Endothelial cell of umbilical vein (primary cell): ENCODE results near the gene ACOX1. TPM values are rescaled to one million over a fixed set of nuclear protein-coding genes. Genes with fewer than 3 reads are reported as not detected.

Experiments used
- BruUV-seq: library from RNA; stranded (reverse); fragments of 400-500 nt; replicated peaks from 2 replicates; lab custom pipeline; 2021; lab: Mats Ljungman, UMichigan
- CTCF ChIA-PET: fragments of 300-600, 350-600 bp; sonication (Branson Sonifier 250); formaldehyde crosslinking; loops from one replicate; lab custom pipeline; 2021; ENCODE audit warnings: antibody characterized with exemption, inconsistent platforms; lab: Charles Lee
- POLR2A ChIA-PET: fragments of 300-600, 350-600 bp; sonication (Branson Sonifier 250); formaldehyde crosslinking; loops from one replicate; lab custom pipeline; 2021; ENCODE audit warnings: antibody characterized with exemption, inconsistent platforms; lab: Charles Lee
- DNase-seq: peaks from one replicate; pipeline ENCODE4 v3.0.0-alpha.2; 2011; ENCODE audit warnings: low read depth, low spot score
- FAIRE-seq: peaks from 2 replicates; lab custom pipeline; 2011; peaks lifted over from hg19 to GRCh38; lab: Jason Lieb, UNC
- H2AFZ ChIP-seq: 2 replicates; pipeline ENCODE4 v1.6.0; 2012; ENCODE audit warnings: low read depth, low read length, control low read depth, inconsistent platforms
- H3K27ac ChIP-seq: 2 replicates; pipeline ENCODE4 v1.5.1; 2011; ENCODE audit warnings: low read depth, mild to moderate bottlenecking, control low read depth, low read length, moderate library complexity; ENCODE audit not compliant: insufficient read depth
- H3K27me3 ChIP-seq, 2 experiments: 2 replicates each; pipeline versions ENCODE4 v1.6.0 to v1.6.1; 2011; ENCODE audit warnings: low read length in 2 of 2, mixed read lengths in 1 of 2; ENCODE audit not compliant: control insufficient read depth in 2 of 2, insufficient read depth in 2 of 2
- H3K36me3 ChIP-seq, 2 experiments: 2 replicates in 1 of 2; 3 replicates in 1 of 2; pipeline ENCODE4 v1.5.1; 2011; ENCODE audit warnings: low read length in 2 of 2, mild to moderate bottlenecking in 1 of 2, moderate library complexity in 1 of 2; ENCODE audit not compliant: control insufficient read depth in 2 of 2, insufficient read depth in 2 of 2; ENCODE audit errors: extremely low read depth in 1 of 2
- H3K4me1 ChIP-seq: 3 replicates; pipeline ENCODE4 v1.5.1; 2011; ENCODE audit warnings: mild to moderate bottlenecking, low read length; ENCODE audit not compliant: control insufficient read depth, insufficient read depth; ENCODE audit errors: extremely low read depth
- H3K4me2 ChIP-seq: 2 replicates; pipeline ENCODE4 v1.6.1; 2011; ENCODE audit warnings: low read length, control low read depth, mixed read lengths; ENCODE audit not compliant: insufficient read depth
- H3K4me3 ChIP-seq, 3 experiments: fragments of 200-600 bp in 1 of 3; sonication (generic), shearing (Covaris generic) in 1 of 3; replicated peaks in 1 of 3; 2 replicates each; pipeline ENCODE4 v1.5.1; 2011 to 2016; ENCODE audit warnings: control low read depth in 3 of 3, low read length in 3 of 3, mild to moderate bottlenecking in 2 of 3, inconsistent platforms in 1 of 3, low read depth in 1 of 3, moderate library complexity in 1 of 3; ENCODE audit not compliant: insufficient read depth in 1 of 3
- H3K79me2 ChIP-seq: 2 replicates; pipeline ENCODE4 v1.6.0; 2012; ENCODE audit warnings: low read length, inconsistent platforms; ENCODE audit not compliant: control insufficient read depth, insufficient read depth
- H3K9ac ChIP-seq: replicated peaks from 2 replicates; pipeline ENCODE3; 2011; ENCODE audit warnings: low read length, control low read depth; ENCODE audit not compliant: insufficient read depth; ENCODE audit errors: extremely low read depth
- H3K9me1 ChIP-seq: replicated peaks from 3 replicates; pipeline ENCODE4 v1.6.0; 2011; ENCODE audit warnings: mild to moderate bottlenecking, low read length; ENCODE audit not compliant: control insufficient read depth, insufficient read depth; ENCODE audit errors: extremely low read depth
- H3K9me3 ChIP-seq: replicated peaks from 2 replicates; pipeline ENCODE4 v1.5.1; 2012; ENCODE audit warnings: low read length, inconsistent platforms; ENCODE audit not compliant: control insufficient read depth, insufficient read depth
- H4K20me1 ChIP-seq: replicated peaks from 2 replicates; pipeline ENCODE3; 2011; ENCODE audit warnings: mild to moderate bottlenecking, low read length; ENCODE audit not compliant: control insufficient read depth, insufficient read depth; ENCODE audit errors: extremely low read depth
- EZH2 ChIP-seq: IDR thresholded peaks from 2 replicates; pipeline ENCODE4 v1.6.1; 2012; ENCODE audit warnings: borderline replicate concordance, low read depth, mild to moderate bottlenecking, moderate library complexity, low read length, inconsistent platforms; ENCODE audit not compliant: severe bottlenecking
- FOS ChIP-seq: IDR thresholded peaks from 2 replicates; pipeline ENCODE4 v1.6.1; 2011; ENCODE audit warnings: mild to moderate bottlenecking, low read length, moderate library complexity, borderline replicate concordance; ENCODE audit not compliant: insufficient read depth
- GATA2 ChIP-seq: IDR thresholded peaks from 2 replicates; pipeline ENCODE4 v1.7.0; 2011; ENCODE audit warnings: low read depth, mild to moderate bottlenecking, moderate library complexity, mixed read lengths, low read length; ENCODE audit not compliant: insufficient read length, insufficient read depth
- JUN ChIP-seq: IDR thresholded peaks from 2 replicates; pipeline ENCODE4 v1.6.1; 2011; ENCODE audit warnings: borderline replicate concordance, low read depth; ENCODE audit not compliant: insufficient read length, insufficient read depth
- MYC ChIP-seq: IDR thresholded peaks from one replicate; pipeline ENCODE4 v1.6.1; 2011; ENCODE audit warnings: mild to moderate bottlenecking, low read depth, low read length
- POLR2A ChIP-seq: IDR thresholded peaks from 2 replicates; pipeline ENCODE4 v1.6.1; 2012; ENCODE audit warnings: low read depth, mild to moderate bottlenecking, control low read depth, low read length
- POLR2AphosphoS5 ChIP-seq: IDR thresholded peaks from 2 replicates; pipeline ENCODE4 v1.6.1; 2012; ENCODE audit warnings: low read depth, mild to moderate bottlenecking, control low read depth, low read length, moderate library complexity; ENCODE audit not compliant: insufficient read depth
- dilution Hi-C: fragments of 300-500 bp; cut with MboI; formaldehyde crosslinking; loops from one replicate; pipeline ENCODE4 v1.15.0; 2019; ENCODE audit warnings: low sequenced_read_pairs; ENCODE audit not compliant: extremely low pct_ligation_motif_present
- intact Hi-C: fragments of 100-400 bp; cut with micrococcal nuclease; formaldehyde crosslinking; loops from one replicate; pipeline ENCODE4 v1.10.0; 2022
- polyA plus RNA-seq, 4 experiments: library from polyadenylated mRNA; depleted of rRNA in 3 of 4; stranded (reverse) in 3 of 4; unstranded in 1 of 4; fragments of >200 nt; gene quantifications; 2 replicates each; pipeline versions ENCODE4 v1.2.1 to v1.2.3, GENCODE V29; 2011 to 2012; ENCODE audit warnings: missing spikeins in 1 of 4
- total RNA-seq: library from RNA; stranded (reverse); gene quantifications from 2 replicates; pipeline ENCODE4 v1.2.3, GENCODE V29; 2021
- TF ChIP-seq, protein P1 (sequence below): IDR thresholded peaks from 2 replicates; pipeline ENCODE4 v1.6.1; 2011; ENCODE audit not compliant: insufficient read depth, insufficient read length
- TF ChIP-seq, protein P2 (sequence below), 2 donors: IDR thresholded peaks; 1 replicate in 1 of 2; 2 replicates in 1 of 2; pipeline ENCODE4 v1.5.1; 2011; ENCODE audit warnings: low read length in 2 of 2, mild to moderate bottlenecking in 2 of 2, moderate library complexity in 2 of 2, control low read depth in 1 of 2, inconsistent platforms in 1 of 2, low read depth in 1 of 2; ENCODE audit not compliant: insufficient read depth in 1 of 2; ENCODE audit errors: extremely low read depth in 1 of 2

ACOX1 gene
- total and polyA plus RNA-seq, 2 donors (not counting 3 experiments of a cell fraction or from before 2014, with no cell fraction given), result 17.9 to 45.1 TPM

DNA sequence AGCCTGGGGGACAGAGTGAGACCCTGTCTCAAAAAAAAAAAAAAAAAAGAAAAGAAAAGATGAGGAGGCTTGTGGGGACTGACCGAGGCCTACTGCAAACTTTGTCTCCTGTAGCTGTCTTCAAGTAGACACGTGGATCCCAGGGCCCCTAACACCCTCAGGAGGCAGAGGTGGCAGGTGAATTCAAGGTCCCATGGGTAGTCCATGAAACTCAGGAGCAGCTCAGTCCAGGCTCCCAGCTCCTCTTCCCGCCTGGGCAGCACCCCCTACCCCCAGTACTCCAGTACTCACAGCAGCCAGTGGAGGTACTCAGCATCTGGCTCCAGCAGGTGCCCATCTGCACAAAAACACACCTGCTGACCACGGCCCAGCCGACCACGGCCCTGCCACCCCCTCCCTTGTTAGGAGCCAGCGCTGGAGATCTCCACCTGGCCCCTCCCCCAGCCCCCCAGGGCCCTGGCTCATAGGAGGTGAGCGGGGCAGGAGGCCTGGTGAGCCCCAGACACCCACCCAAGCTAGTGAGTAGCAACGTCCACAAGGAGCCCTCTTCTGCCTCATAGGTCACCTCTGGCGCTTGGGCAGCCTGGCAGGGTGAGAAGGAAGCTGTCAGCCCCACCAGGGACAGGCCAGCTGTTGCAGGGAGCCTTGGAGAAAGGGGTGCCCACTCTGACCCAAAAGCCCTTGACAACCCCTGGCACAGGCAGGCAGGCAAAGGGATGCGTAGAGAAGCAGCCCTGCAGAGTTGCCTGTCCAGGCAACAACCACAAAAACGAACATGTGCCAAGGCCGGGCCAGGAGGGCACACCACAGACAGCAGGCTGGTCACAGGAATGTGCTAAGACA lies 78.1 kb downstream of the ACOX1 start:
- TF ChIP-seq, protein P1, sequence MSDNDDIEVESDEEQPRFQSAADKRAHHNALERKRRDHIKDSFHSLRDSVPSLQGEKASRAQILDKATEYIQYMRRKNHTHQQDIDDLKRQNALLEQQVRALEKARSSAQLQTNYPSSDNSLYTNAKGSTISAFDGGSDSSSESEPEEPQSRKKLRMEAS, result no peak
- TF ChIP-seq EZH2 (no peak), JUN (no peak), POLR2A (no peak), GATA2 (no peak), POLR2AphosphoS5 (no peak), FOS (no peak), MYC (no peak)
- TF ChIP-seq, protein P2, sequence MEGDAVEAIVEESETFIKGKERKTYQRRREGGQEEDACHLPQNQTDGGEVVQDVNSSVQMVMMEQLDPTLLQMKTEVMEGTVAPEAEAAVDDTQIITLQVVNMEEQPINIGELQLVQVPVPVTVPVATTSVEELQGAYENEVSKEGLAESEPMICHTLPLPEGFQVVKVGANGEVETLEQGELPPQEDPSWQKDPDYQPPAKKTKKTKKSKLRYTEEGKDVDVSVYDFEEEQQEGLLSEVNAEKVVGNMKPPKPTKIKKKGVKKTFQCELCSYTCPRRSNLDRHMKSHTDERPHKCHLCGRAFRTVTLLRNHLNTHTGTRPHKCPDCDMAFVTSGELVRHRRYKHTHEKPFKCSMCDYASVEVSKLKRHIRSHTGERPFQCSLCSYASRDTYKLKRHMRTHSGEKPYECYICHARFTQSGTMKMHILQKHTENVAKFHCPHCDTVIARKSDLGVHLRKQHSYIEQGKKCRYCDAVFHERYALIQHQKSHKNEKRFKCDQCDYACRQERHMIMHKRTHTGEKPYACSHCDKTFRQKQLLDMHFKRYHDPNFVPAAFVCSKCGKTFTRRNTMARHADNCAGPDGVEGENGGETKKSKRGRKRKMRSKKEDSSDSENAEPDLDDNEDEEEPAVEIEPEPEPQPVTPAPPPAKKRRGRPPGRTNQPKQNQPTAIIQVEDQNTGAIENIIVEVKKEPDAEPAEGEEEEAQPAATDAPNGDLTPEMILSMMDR (IDR thresholded peaks at IDR 0.05; ENCODE audit: extremely low read depth in 1 of 2, insufficient read depth in 1 of 2, low read depth in 1 of 2, low read length in 2 of 2), result no peak
- H3K27me3 ChIP-seq, result no peaks in the 10 kb centered on the region
- no peak overlapping the region for H3K9ac ChIP-seq
- BruUV-seq, result no TSS peak
- POLR2A ChIA-PET, result no interaction called here
- FAIRE-seq (no peak), DNase-seq (no peak)
- H4K20me1 ChIP-seq, result no peaks in the 10 kb centered on the region
- no peak overlapping the region for H2AFZ ChIP-seq
- dilution Hi-C loops (no loop called here), intact Hi-C loops (no loop called here)
- no peaks in the 10 kb centered on the region for H3K9me3 ChIP-seq
- CTCF ChIA-PET, result interaction anchor here (0.9 kb wide), 1 partner anchor 40 kb away, joined by 3 read pairs; no protein-coding TSS in a partner anchor
- H3K4me2 ChIP-seq, result no peak overlapping the region
- no peak overlapping the region for H3K4me3 ChIP-seq
- peaks cover 9% of the 10 kb centered on the region for H3K79me2 ChIP-seq
- peaks cover 16% of the 10 kb centered on the region for H3K4me1 ChIP-seq
- H3K27ac ChIP-seq, result no peak overlapping the region
- H3K36me3 ChIP-seq, result peaks cover 7 to 28% of the 10 kb centered on the region in 2 experiments
- no peaks in the 10 kb centered on the region for H3K9me1 ChIP-seq
